Loucy (cell line): ENCODE data around the gene ADCY9.

ENCODE experiments used
- H2AFZ ChIP-seq: fragments of 200-600 bp; sonication (generic); 2 replicates; pipeline ENCODE4 v1.6.0; 2016; ENCODE audit warnings: antibody characterized with exemption, mild to moderate bottlenecking, low read length, moderate library complexity
- H3F3A ChIP-seq: fragments of 200-600 bp; 2 replicates; pipeline ENCODE4 v1.6.0; 2016; ENCODE audit warnings: antibody characterized with exemption, low read depth, mild to moderate bottlenecking
- H3K27me3 ChIP-seq: fragments of 200-600 bp; sonication (generic); 2 replicates; pipeline ENCODE4 v1.6.1; 2014; ENCODE audit warnings: low read length, mild to moderate bottlenecking; ENCODE audit not compliant: insufficient read depth, poor library complexity, severe bottlenecking
- H3K36me3 ChIP-seq: fragments of 200-600 bp; sonication (generic); 2 replicates; pipeline ENCODE4 v1.6.1; 2016; ENCODE audit warnings: low read length; ENCODE audit not compliant: insufficient read depth
- H3K4me1 ChIP-seq: fragments of 200-600 bp; sonication (generic); 2 replicates; pipeline ENCODE4 v1.5.1; 2014; ENCODE audit warnings: low read length, mild to moderate bottlenecking; ENCODE audit not compliant: insufficient read depth, poor library complexity, severe bottlenecking
- H3K4me2 ChIP-seq: fragments of 200-600 bp; sonication (generic); 2 replicates; pipeline ENCODE4 v1.6.0; 2014; ENCODE audit warnings: antibody characterized with exemption, low read length, low read depth, mild to moderate bottlenecking; ENCODE audit not compliant: poor library complexity, severe bottlenecking
- H3K4me3 ChIP-seq: fragments of 200-600 bp; sonication (generic); 2 replicates; pipeline ENCODE4 v1.5.1; 2014; ENCODE audit warnings: low read length, mild to moderate bottlenecking, mixed read lengths; ENCODE audit not compliant: poor library complexity, severe bottlenecking
- H3K79me2 ChIP-seq: fragments of 200-600 bp; sonication (generic); 2 replicates; pipeline ENCODE4 v1.6.1; 2014; ENCODE audit warnings: low read length; ENCODE audit not compliant: insufficient read depth
- H3K9ac ChIP-seq: fragments of 200-600 bp; sonication (generic); 2 replicates; pipeline ENCODE4 v1.6.0; 2014; ENCODE audit warnings: mild to moderate bottlenecking, low read depth, low read length, moderate library complexity; ENCODE audit not compliant: poor library complexity, severe bottlenecking
- H3K9me2 ChIP-seq: fragments of 200-600 bp; sonication (generic); replicated peaks from 2 replicates; pipeline ENCODE4 v1.6.1; 2016; ENCODE audit warnings: low read depth, low read length, mixed read lengths
- H3K9me3 ChIP-seq: fragments of 200-600 bp; sonication (generic); 2 replicates; pipeline ENCODE4 v1.6.1; 2014; ENCODE audit warnings: mild to moderate bottlenecking, antibody characterized with exemption, low read length, low read depth; ENCODE audit not compliant: insufficient read depth
- H4K20me1 ChIP-seq: fragments of 200-600 bp; sonication (generic); 2 replicates; pipeline ENCODE4 v1.6.0; 2014; ENCODE audit warnings: antibody characterized with exemption, low read length, mild to moderate bottlenecking; ENCODE audit not compliant: insufficient read depth, poor library complexity, severe bottlenecking
- CTCF ChIP-seq: fragments of 200-600 bp; sonication (generic); conservative IDR thresholded peaks from 2 replicates; pipeline ENCODE4 v1.5.1; 2014; ENCODE audit warnings: mild to moderate bottlenecking, antibody characterized with exemption, low read length
- EZH2phosphoT487 ChIP-seq: fragments of 200-600 bp; IDR thresholded peaks from 2 replicates; pipeline ENCODE4 v1.6.1; 2018; ENCODE audit warnings: antibody characterized with exemption, mild to moderate bottlenecking, moderate library complexity, borderline replicate concordance

ADCY9 gene

GRCh38 chr16:4138713-4139112, 22.5 kb upstream of the ADCY9 start:
- Histone ChIP-seq H4K20me1 (no peaks in the 10 kb centered on the region), H3K9me2 (no peaks in the 10 kb centered on the region), H2AFZ (no peak overlapping the region), H3K36me3 (no peaks in the 10 kb centered on the region), H3K4me2 (no peak overlapping the region), H3F3A (no peaks in the 10 kb centered on the region), H3K4me3 (no peak overlapping the region), H3K9me3 (no peaks in the 10 kb centered on the region), H3K27me3 (no peaks in the 10 kb centered on the region), H3K9ac (no peak overlapping the region), H3K4me1 (no peaks in the 10 kb centered on the region), H3K79me2 (no peaks in the 10 kb centered on the region)
- no peak for TF ChIP-seq EZH2phosphoT487
- TF ChIP-seq CTCF = no peak

- H3K4me2 ChIP-seq = no peak overlapping the region
- no peaks in the 10 kb centered on the region for H3K9me2 ChIP-seq
- TF ChIP-seq EZH2phosphoT487 (no peak), CTCF (no peak)
- no peak overlapping the region for H2AFZ ChIP-seq
- H3K9me3 ChIP-seq = no peaks in the 10 kb centered on the region
- no peaks in the 10 kb centered on the region for H3K36me3 ChIP-seq
- H3K4me1 ChIP-seq = no peaks in the 10 kb centered on the region
- H4K20me1 ChIP-seq = no peaks in the 10 kb centered on the region
- no peaks in the 10 kb centered on the region for H3K27me3 ChIP-seq
- H3F3A ChIP-seq = no peaks in the 10 kb centered on the region
- H3K9ac ChIP-seq = no peak overlapping the region
- H3K4me3 ChIP-seq = no peak overlapping the region
- H3K79me2 ChIP-seq = no peaks in the 10 kb centered on the region
Measured at GRCh38 chr16:4137438-4137837, 21.2 kb upstream of the ADCY9 start.

GRCh38 chr16:4136229-4136813, 20.1 kb upstream of the ADCY9 start:
- Histone ChIP-seq H2AFZ (no peak overlapping the region), H3K36me3 (no peaks in the 10 kb centered on the region), H3K4me1 (no peaks in the 10 kb centered on the region), H3K9ac (no peak overlapping the region), H3K9me3 (no peaks in the 10 kb centered on the region), H3K4me3 (no peak overlapping the region), H3K9me2 (no peaks in the 10 kb centered on the region), H3K79me2 (no peaks in the 10 kb centered on the region), H3F3A (no peaks in the 10 kb centered on the region), H3K4me2 (no peak overlapping the region), H4K20me1 (no peaks in the 10 kb centered on the region), H3K27me3 (no peaks in the 10 kb centered on the region)
- TF ChIP-seq EZH2phosphoT487 (no peak), CTCF (no peak)
